AG04449 (cell line): ENCODE measurements around the gene ETV2.

ENCODE experiments used
- CTCF ChIA-PET: fragments of 350-600 bp; formaldehyde crosslinking; extraction: SDS; loops from one replicate; lab custom pipeline; 2021; ENCODE audit warnings: antibody characterized with exemption; lab: Yijun Ruan, JAX
- POLR2A ChIA-PET: fragments of 400-600, 350-600 bp; formaldehyde crosslinking; extraction: SDS; loops from one replicate; lab custom pipeline; 2020; ENCODE audit warnings: antibody characterized with exemption, inconsistent platforms; lab: Yijun Ruan, JAX
- DNase-seq: peaks from one replicate; pipeline ENCODE4 v3.0.0-alpha.2; 2010; ENCODE audit warnings: low read depth, low spot score
- H3K4me3 ChIP-seq: 2 replicates; pipeline ENCODE4 v1.5.1; 2011; ENCODE audit warnings: low read depth, mild to moderate bottlenecking, control low read depth, low read length
- TF ChIP-seq, protein P1 (sequence below): IDR thresholded peaks from one replicate; pipeline ENCODE4 v1.5.1; 2011; ENCODE audit warnings: mild to moderate bottlenecking, moderate library complexity, low read length, control low read depth, inconsistent platforms; ENCODE audit not compliant: insufficient read depth; ENCODE audit errors: missing control alignments

ETV2 gene

DNA sequence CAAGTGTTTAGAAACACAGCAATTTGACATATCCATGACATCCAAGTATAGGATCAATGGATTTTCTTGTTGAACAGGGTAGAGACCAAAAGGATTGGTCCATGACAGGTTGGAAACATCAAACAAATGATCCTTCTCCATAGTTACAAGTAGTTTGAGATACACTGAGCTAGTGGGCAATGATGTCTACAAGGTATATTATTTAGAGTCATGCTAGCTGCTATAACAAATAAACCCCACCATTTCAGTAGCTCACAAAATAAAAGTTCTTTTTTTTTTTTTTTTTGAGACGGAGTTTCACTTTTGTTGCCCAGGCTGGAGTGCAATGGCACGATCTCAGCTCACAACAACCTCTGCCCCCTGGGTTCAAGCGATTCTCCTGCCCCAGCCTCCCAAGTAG lies 33.9 kb upstream of the ETV2 start:
- ChIA-PET CTCF (interaction anchor here (1.5 kb wide), 1 partner anchor 93 kb away, joined by 3 read pairs; no protein-coding TSS in a partner anchor), POLR2A (interaction anchor here (1.2 kb wide), 1 partner anchor 79 kb away, joined by 4 read pairs; no protein-coding TSS in a partner anchor)
- TF ChIP-seq, protein P1, sequence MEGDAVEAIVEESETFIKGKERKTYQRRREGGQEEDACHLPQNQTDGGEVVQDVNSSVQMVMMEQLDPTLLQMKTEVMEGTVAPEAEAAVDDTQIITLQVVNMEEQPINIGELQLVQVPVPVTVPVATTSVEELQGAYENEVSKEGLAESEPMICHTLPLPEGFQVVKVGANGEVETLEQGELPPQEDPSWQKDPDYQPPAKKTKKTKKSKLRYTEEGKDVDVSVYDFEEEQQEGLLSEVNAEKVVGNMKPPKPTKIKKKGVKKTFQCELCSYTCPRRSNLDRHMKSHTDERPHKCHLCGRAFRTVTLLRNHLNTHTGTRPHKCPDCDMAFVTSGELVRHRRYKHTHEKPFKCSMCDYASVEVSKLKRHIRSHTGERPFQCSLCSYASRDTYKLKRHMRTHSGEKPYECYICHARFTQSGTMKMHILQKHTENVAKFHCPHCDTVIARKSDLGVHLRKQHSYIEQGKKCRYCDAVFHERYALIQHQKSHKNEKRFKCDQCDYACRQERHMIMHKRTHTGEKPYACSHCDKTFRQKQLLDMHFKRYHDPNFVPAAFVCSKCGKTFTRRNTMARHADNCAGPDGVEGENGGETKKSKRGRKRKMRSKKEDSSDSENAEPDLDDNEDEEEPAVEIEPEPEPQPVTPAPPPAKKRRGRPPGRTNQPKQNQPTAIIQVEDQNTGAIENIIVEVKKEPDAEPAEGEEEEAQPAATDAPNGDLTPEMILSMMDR: no peak

DNA sequence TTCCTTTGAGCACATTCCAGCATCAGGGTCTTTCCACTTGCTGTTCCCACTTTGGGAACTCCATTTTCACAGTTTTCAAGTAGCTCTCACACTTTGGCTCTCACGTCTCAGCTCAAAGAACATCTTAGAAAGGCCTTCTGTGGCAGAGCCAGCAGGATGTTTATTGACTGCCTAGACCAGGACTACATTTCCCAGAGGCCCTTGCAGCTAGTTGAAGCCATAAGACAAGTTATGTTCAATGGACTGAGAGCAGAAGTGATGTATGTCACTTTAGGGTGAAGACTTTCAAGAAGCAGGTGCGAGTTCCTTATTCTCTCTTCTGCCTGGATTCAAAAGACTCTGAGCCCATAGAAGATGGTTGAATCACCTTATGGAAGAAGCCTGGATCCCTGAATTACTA lies 33.3 kb upstream of the ETV2 start:
- TF ChIP-seq, protein P1: no peak
- CTCF ChIA-PET: interaction anchor here (1.5 kb wide), 1 partner anchor 94 kb away, joined by 3 read pairs; no protein-coding TSS in a partner anchor
- no peak for DNase-seq
- no peak overlapping the region for H3K4me3 ChIP-seq
- POLR2A ChIA-PET: interaction anchor here (1.2 kb wide), 1 partner anchor 80 kb away, joined by 4 read pairs; no protein-coding TSS in a partner anchor

More for the DNA sequence above, 33.9 kb upstream of the ETV2 start:
- H3K4me3 ChIP-seq: no peak overlapping the region
- no peak for DNase-seq

DNA sequence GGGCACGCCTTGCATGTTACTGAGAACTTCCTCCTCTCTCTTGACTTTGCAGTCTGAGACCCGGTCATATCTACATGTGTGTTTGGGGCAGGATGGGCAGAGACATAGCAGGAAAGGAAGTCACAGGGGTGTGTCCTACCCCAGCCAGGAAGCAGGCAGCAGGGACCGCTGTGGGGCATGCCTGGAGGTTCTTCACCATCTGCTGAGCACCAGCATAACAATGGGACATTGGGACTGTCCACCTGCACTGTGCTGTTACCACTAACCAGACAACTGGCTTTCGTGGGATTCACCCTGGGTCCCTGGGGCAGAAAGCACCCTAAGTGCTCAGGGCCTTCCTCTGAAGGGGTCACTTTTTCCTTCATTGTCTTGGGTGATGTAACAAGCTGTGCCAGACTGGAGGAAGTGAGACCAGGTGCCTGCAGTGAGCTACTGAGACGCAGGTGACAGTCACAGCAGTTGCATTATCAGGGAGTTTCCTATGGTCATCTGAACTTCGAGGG lies 31.6 kb upstream of the ETV2 start:
- no peak overlapping the region for H3K4me3 ChIP-seq
- TF ChIP-seq, protein P1: no peak
- DNase-seq: no peak
- ChIA-PET POLR2A (no interaction called here), CTCF (no interaction called here)

DNA sequence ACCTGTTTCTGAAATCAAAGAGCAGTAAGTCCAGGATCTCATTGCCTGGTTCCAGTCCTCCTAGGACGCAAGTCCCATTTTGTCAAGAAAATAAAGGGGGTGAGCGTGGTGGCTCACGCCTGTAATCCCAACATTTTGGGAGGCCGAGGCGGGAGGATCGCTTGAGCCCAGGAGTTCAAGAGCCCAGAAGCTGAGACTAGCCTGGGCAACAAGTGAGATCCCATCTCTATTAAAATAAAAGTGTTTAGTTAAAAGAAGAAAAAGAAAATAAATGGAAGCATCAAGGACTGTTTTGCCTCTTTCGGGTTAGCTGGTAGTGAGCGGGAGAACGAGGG lies 29.4 kb upstream of the ETV2 start:
- TF ChIP-seq, protein P1: no peak
- POLR2A ChIA-PET: interaction anchor here (0.8 to 1.2 kb wide), 2 partner anchors 13 to 32 kb away, joined by 3 to 5 read pairs; no protein-coding TSS in a partner anchor
- H3K4me3 ChIP-seq: peak overlapping the region; percentile 84
- CTCF ChIA-PET: interaction anchor here (2.2 kb wide), 1 partner anchor 64 kb away, joined by 8 read pairs; no protein-coding TSS in a partner anchor
- DNase-seq: no peak

DNA sequence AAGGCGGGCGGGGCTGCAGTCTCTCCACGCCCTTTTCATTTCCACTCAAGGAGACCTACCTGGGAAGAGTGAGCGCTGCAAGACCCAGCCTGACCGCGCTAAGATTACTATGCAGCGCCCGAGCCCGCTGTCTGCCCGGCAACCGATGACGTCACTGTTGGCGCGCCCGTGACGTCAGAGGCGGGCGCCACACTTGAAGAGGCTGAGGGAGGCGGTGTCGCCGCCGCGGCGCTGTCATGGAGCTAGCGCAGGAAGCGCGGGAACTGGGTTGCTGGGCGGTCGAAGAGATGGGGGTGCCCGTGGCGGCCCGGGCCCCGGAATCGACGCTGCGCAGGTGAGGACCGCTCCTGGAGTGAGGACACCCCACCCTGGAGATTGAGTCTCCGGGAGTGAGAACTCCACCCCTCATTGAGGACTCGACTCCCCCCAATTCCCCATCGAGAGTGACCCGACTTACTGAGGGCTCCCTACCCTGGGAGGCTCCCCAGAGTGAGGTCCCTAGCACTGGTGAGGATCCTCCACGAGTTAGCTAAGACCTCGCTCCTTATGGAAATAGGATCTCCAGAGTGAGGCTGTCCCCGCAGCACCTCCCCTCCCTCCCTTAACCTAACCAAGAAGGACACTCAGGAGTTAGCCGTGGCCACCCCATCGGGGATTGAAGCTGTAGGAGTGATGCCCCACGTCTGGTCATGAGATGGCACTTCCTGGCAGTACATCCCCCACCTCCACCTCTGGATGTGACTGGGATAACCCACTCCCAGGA lies 28.8 kb upstream of the ETV2 start, which contains the start of gene HAUS5:
HAUS5 (plus strand) TSS at position 177 of the 763 bp plus-strand sequence; CDS start at position 237, 60 bp downstream.
- ChIA-PET CTCF (interaction anchor here (1.1 to 2.2 kb wide), 2 partner anchors 64 to 103 kb away, joined by 3 to 8 read pairs; no protein-coding TSS in a partner anchor), POLR2A (interaction anchor here (0.8 to 1.2 kb wide), 2 partner anchors 14 to 31 kb away, joined by 3 to 5 read pairs; no protein-coding TSS in a partner anchor)
- peak; percentile 31 for DNase-seq
- H3K4me3 ChIP-seq: peak within 1 kb of the TSS; percentile 84
- TF ChIP-seq, protein P1: peak; percentile 3

DNA sequence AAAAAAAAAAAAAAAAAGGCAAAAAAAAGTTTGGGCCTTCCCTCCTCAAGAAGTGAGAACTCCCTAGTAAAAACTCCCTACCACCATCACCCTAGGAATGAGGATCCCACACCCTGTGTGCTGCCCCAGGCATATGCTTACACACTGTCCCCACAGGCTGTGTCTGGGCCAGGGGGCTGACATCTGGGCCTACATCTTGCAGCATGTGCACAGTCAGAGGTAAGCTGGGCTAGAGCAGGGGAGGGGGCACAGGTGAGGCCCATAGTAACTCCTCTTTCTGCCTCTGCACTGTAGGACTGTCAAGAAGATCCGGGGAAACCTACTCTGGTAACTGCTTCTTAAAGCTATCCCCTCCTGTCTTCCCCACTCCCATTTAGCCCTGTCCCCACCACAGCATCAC lies 28.0 kb upstream of the ETV2 start:
- CTCF ChIA-PET: interaction anchor here (1.1 to 2.2 kb wide), 3 partner anchors 65 to 103 kb away, joined by 3 to 8 read pairs (median 3); no protein-coding TSS in a partner anchor
- DNase-seq: no peak
- POLR2A ChIA-PET: no interaction called here
- no peak overlapping the region for H3K4me3 ChIP-seq
- TF ChIP-seq, protein P1: no peak
